MCF 10A (cell line): ENCODE measurements around the gene GRB2. TPM values are rescaled to one million over a fixed set of nuclear protein-coding genes. Genes with fewer than 3 reads are reported as not detected.

ENCODE experiments used
- BruUV-seq: library from RNA; stranded (reverse); fragments of 400-500 nt; replicated peaks from 2 replicates; lab custom pipeline; 2021; lab: Mats Ljungman, UMichigan
- CTCF ChIA-PET: fragments of 300-600 bp; sonication (Branson Sonifier 250); formaldehyde crosslinking; extraction: SDS; loops from one replicate; lab custom pipeline; 2021; ENCODE audit warnings: antibody characterized with exemption, inconsistent platforms; lab: Yijun Ruan, JAX
- POLR2A ChIA-PET: fragments of 300-600, 350-650 bp; sonication (Branson Sonifier 250); formaldehyde crosslinking; extraction: SDS; loops from one replicate; lab custom pipeline; 2020; ENCODE audit warnings: antibody characterized with exemption, inconsistent platforms; lab: Yijun Ruan, JAX
- DNase-seq: peaks from one replicate; pipeline ENCODE4 v3.0.0-alpha.2; 2018; ENCODE audit not compliant: unreplicated experiment
- H3K27ac Mint-ChIP-seq: one replicate; pipeline ENCODE4 v1.8.0; 2022; ENCODE audit warnings: mild to moderate bottlenecking, low read depth, mixed read lengths; ENCODE audit not compliant: unreplicated experiment
- H3K27me3 Mint-ChIP-seq: one replicate; pipeline ENCODE4 v1.8.0; 2022; ENCODE audit warnings: mixed read lengths; ENCODE audit not compliant: insufficient read depth, unreplicated experiment
- H3K36me3 Mint-ChIP-seq: one replicate; pipeline ENCODE4 v1.8.0; 2022; ENCODE audit warnings: mild to moderate bottlenecking, moderate library complexity, mixed read lengths; ENCODE audit not compliant: insufficient read depth, unreplicated experiment
- H3K4me1 Mint-ChIP-seq: one replicate; pipeline ENCODE4 v1.8.0; 2022; ENCODE audit warnings: mixed read lengths; ENCODE audit not compliant: insufficient read depth, unreplicated experiment
- H3K4me3 Mint-ChIP-seq: one replicate; pipeline ENCODE4 v1.8.0; 2022; ENCODE audit warnings: mild to moderate bottlenecking, moderate library complexity, mixed read lengths; ENCODE audit not compliant: unreplicated experiment
- H3K9me3 Mint-ChIP-seq: one replicate; pipeline ENCODE4 v1.8.0; 2022; ENCODE audit warnings: mixed read lengths; ENCODE audit not compliant: unreplicated experiment
- CTCF ChIP-seq: fragments of 200-600 bp; IDR thresholded peaks from one replicate; pipeline ENCODE4 v1.8.0; 2022; ENCODE audit warnings: antibody characterized with exemption, mild to moderate bottlenecking; ENCODE audit not compliant: unreplicated experiment
- intact Hi-C: fragments of 100-400 bp; cut with micrococcal nuclease; formaldehyde crosslinking; loops from 2 replicates; pipeline ENCODE4 v1.14.1; 2022
- total RNA-seq: library from RNA; stranded (reverse); gene quantifications from 2 replicates; pipeline ENCODE4 v1.2.3, GENCODE V29; 2022

The GRB2 gene
- total RNA-seq, 1 experiment from 2014 or later: 67.1 TPM

- Mint-ChIP-seq H3K4me3 (no peak overlapping the region), H3K4me1 (peaks cover 5% of the 10 kb centered on the region), H3K27me3 (no peaks in the 10 kb centered on the region), H3K27ac (no peak overlapping the region), H3K36me3 (no peaks in the 10 kb centered on the region), H3K9me3 (no peaks in the 10 kb centered on the region)
- DNase-seq: no peak
- intact Hi-C loops: no loop called here
- ChIA-PET POLR2A (interaction anchor here (1.6 to 2.2 kb wide), 2 partner anchors 13 to 26 kb away, joined by 3 to 10 read pairs; partner anchors contain the start of gene TMEM94), CTCF (interaction anchor here (0.6 to 1.0 kb wide), 3 partner anchors 89 to 203 kb away, joined by 3 read pairs; partner anchors contain the start of gene SMIM5)
- BruUV-seq: no TSS peak
- TF ChIP-seq CTCF: no peak
Observed at GRCh38 chr17:75430159-75430974, 24.9 kb upstream of the GRB2 start.

DNA sequence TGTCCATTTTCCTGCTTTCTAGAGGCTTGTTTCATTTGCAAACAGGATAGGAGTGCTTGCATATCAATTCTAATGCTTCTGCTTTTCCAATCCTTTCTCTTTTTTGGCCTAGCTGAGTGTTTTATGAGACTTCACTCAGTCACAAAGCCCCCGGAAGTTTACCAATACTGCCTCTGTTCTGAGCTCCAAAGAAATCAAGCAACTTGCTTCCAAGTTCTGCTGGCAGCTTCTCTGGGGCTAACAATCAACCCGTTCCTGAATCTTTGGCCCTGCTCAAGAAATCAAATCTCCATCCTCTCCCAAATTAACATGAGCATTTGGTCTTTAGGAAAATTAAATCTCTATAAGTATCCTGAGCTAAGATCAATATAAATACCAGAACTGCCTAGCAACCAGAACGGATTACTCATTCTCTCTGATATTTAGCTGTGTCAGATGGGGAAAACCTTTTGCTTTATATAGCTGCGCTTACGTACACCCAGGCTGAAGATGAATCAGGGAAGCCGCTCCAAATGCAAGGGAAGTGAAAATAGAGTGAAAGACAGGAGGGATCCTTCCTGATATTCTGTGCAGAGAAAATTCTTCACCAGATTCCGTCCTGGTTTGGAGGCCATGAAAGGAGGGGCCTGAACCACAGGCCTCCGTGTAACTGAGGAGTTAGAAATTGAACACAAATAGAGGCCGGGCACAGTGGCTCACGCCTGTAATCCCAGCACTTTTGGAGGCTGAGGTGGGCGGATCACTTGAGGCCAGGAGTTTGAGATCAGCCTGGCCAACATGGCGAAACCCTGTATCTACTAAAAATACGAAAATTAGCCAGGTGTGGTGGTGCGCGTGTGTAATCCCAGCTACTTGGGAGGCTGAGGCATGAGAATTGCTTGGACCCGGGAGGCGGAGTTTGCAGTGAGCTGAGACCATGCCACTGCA lies 23.3 kb upstream of the GRB2 start:
- ChIA-PET CTCF (interaction anchor here (0.6 to 1.1 kb wide), 6 partner anchors 9 to 205 kb away, joined by 3 to 4 read pairs (median 3); partner anchors contain the start of gene SMIM5), POLR2A (interaction anchor here (1.2 to 2.2 kb wide), 2 partner anchors 27 to 88 kb away, joined by 3 to 10 read pairs; partner anchors contain the start of genes TMEM94 and TSEN54)
- H3K9me3 Mint-ChIP-seq: no peaks in the 10 kb centered on the region
- DNase-seq: no peak
- no peaks in the 10 kb centered on the region for H3K27me3 Mint-ChIP-seq
- intact Hi-C loops: loop anchor here (5.0 to 10.0 kb wide), 2 partner anchors 206 to 318 kb away; partner anchors contain the start of gene SMIM5
- no peak overlapping the region for H3K27ac Mint-ChIP-seq
- no peak overlapping the region for H3K4me3 Mint-ChIP-seq
- no peaks in the 10 kb centered on the region for H3K36me3 Mint-ChIP-seq
- no TSS peak for BruUV-seq
- TF ChIP-seq CTCF: no peak
- H3K4me1 Mint-ChIP-seq: peaks cover 5% of the 10 kb centered on the region

GRCh38 chr17:75418531-75418930 lies 13.1 kb upstream of the GRB2 start:
- no peaks in the 10 kb centered on the region for H3K36me3 Mint-ChIP-seq
- H3K27ac Mint-ChIP-seq: no peak overlapping the region
- no peak for DNase-seq
- intact Hi-C loops: no loop called here
- CTCF ChIA-PET: interaction anchor here (0.6 to 0.7 kb wide), 2 partner anchors 10 to 185 kb away, joined by 3 to 4 read pairs; no protein-coding TSS in a partner anchor
- H3K4me1 Mint-ChIP-seq: no peaks in the 10 kb centered on the region
- H3K4me3 Mint-ChIP-seq: peak overlapping the region; percentile 7
- H3K27me3 Mint-ChIP-seq: peaks cover 32% of the 10 kb centered on the region
- BruUV-seq: no TSS peak
- no peaks in the 10 kb centered on the region for H3K9me3 Mint-ChIP-seq
- POLR2A ChIA-PET: interaction anchor here (0.6 kb wide), 1 partner anchor 375 kb away, joined by 3 read pairs; no protein-coding TSS in a partner anchor
- TF ChIP-seq CTCF: no peak
